Brain microvascular endothelial cell (primary cell): ENCODE results near the gene SEC24A.
"Not testable (repeated sequence)": the region's sequence is repeated elsewhere in the genome, so short reads cannot be mapped to it uniquely, and the experiment has no call there.

Experiments
- DNase-seq: peaks from one replicate; pipeline ENCODE4 v3.0.0-alpha.2; 2020
- H3K27ac ChIP-seq: fragments of 250-450 bp; sonication (Bioruptor Pico); 2 replicates; pipeline ENCODE4 v1.5.1; 2020; ENCODE audit warnings: mild to moderate bottlenecking, moderate library complexity
- H3K27me3 ChIP-seq: fragments of 250-450 bp; sonication (Bioruptor Pico); replicated peaks from 2 replicates; pipeline ENCODE4 v1.5.1; 2020; ENCODE audit warnings: mild to moderate bottlenecking
- H3K36me3 ChIP-seq: fragments of 250-450 bp; sonication (Bioruptor Pico); replicated peaks from 2 replicates; pipeline ENCODE4 v1.5.1; 2020; ENCODE audit warnings: mild to moderate bottlenecking
- H3K4me3 ChIP-seq: 2 replicates; pipeline ENCODE4 v1.5.1; 2011; ENCODE audit warnings: low read depth, mild to moderate bottlenecking, control low read depth, low read length, moderate library complexity
- in situ Hi-C: cut with HindIII; loops from 2 replicates; pipeline ENCODE4 v1.10.0; 2017; ENCODE audit warnings: low sequenced_read_pairs, low pct_ligation_motif_present
- TF ChIP-seq, protein P1 (sequence below): IDR thresholded peaks from 2 replicates; pipeline ENCODE4 v1.5.1; 2011; ENCODE audit warnings: low read depth, mild to moderate bottlenecking, moderate library complexity, low read length, control low read depth, inconsistent platforms; ENCODE audit errors: missing control alignments

SEC24A gene

GRCh38 chr5:134620634-134621033 is 28.0 kb upstream of the SEC24A start:
- Histone ChIP-seq H3K27me3 (no peaks in the 10 kb centered on the region), H3K36me3 (peaks cover 21% of the 10 kb centered on the region), H3K27ac (no peak overlapping the region), H3K4me3 (no peak overlapping the region)
- in situ Hi-C loops, result no loop called here
- TF ChIP-seq, protein P1, sequence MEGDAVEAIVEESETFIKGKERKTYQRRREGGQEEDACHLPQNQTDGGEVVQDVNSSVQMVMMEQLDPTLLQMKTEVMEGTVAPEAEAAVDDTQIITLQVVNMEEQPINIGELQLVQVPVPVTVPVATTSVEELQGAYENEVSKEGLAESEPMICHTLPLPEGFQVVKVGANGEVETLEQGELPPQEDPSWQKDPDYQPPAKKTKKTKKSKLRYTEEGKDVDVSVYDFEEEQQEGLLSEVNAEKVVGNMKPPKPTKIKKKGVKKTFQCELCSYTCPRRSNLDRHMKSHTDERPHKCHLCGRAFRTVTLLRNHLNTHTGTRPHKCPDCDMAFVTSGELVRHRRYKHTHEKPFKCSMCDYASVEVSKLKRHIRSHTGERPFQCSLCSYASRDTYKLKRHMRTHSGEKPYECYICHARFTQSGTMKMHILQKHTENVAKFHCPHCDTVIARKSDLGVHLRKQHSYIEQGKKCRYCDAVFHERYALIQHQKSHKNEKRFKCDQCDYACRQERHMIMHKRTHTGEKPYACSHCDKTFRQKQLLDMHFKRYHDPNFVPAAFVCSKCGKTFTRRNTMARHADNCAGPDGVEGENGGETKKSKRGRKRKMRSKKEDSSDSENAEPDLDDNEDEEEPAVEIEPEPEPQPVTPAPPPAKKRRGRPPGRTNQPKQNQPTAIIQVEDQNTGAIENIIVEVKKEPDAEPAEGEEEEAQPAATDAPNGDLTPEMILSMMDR, result no peak
- DNase-seq, result no peak

- no peak for DNase-seq
- TF ChIP-seq, protein P1, result no peak
- H3K27ac ChIP-seq, result no peak overlapping the region
These were observed 23.0 kb upstream of the SEC24A start for GRCh38 chr5:134625559-134625958.

DNA sequence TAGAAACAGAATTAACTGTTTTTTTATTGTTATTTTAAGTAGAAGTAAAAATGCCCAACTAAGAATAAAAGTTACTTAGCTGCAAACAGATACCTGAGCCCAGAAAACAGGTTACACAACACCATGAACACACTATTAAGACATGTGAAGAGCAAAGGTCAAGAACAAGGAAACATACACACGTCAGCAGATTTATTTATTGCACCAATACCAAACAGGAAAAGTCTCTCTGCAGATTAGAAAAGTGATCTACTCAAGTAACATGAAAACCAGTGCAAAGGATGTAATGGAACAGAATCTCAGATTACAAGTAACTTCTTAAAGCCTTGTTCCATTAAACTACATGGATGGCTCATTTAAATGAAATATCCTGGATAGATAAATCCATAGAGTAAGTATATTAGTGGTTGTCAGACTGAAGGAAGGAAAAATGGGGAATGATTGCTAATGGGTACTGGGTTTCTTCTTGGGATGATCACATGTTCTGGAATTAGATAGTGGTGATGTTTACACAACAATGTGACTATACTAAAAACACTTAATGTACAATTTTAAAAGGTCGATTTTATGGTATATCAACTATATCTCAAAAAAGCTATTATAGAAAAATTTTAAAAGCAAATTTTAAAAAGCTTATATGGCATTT is 22.1 kb upstream of the SEC24A start:
- Histone ChIP-seq H3K36me3 (peaks cover 3% of the 10 kb centered on the region), H3K27ac (no peak overlapping the region), H3K27me3 (no peaks in the 10 kb centered on the region), H3K4me3 (no peak overlapping the region)
- no peak for DNase-seq
- in situ Hi-C loops, result no loop called here
- TF ChIP-seq, protein P1, result no peak

More at GRCh38 chr5:134625559-134625958, 23.0 kb upstream of the SEC24A start:
- H3K4me3 ChIP-seq, result no peak overlapping the region
- no peaks in the 10 kb centered on the region for H3K27me3 ChIP-seq
- peaks cover 10% of the 10 kb centered on the region for H3K36me3 ChIP-seq
- in situ Hi-C loops, result no loop called here

GRCh38 chr5:134634227-134634626 is 14.4 kb upstream of the SEC24A start:
- in situ Hi-C loops, result no loop called here
- Histone ChIP-seq H3K27me3 (no peaks in the 10 kb centered on the region), H3K27ac (no peak overlapping the region), H3K4me3 (no peak overlapping the region), H3K36me3 (no peaks in the 10 kb centered on the region)
- DNase-seq, result no peak
- TF ChIP-seq, protein P1, result no peak

DNA sequence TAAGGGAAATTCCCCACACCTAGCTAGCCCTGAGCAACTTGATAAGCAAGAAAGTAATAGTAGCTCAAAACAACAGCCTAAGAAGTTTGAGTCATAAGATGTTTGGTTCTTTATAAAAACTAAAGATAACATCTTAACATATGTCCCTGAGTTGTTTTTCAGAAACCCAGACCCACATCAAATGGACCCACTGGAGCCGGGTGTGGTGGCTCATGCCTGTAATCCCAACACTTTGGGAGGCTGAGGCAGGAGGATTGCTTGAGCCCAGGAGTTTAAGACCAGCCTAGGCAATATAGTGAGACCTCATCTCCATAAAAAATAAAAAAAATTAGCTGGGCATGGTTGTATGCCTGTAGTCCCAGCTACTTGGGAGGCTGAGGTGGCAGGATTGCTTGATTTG is 13.2 kb upstream of the SEC24A start:
- H3K36me3 ChIP-seq, DNase-seq, H3K27me3 ChIP-seq, H3K4me3 ChIP-seq, H3K27ac ChIP-seq, in situ Hi-C loops: not testable (repeated sequence)

GRCh38 chr5:134637116-134637721 is 11.4 kb upstream of the SEC24A start:
- Histone ChIP-seq H3K4me3 (no peak overlapping the region), H3K27ac (no peak overlapping the region), H3K36me3 (no peaks in the 10 kb centered on the region), H3K27me3 (no peaks in the 10 kb centered on the region)
- DNase-seq, result no peak
- in situ Hi-C loops, result no loop called here
- TF ChIP-seq, protein P1, result no peak
